Thymus (tissue), 11 donors: ENCODE results near the gene FRMD8. TPM values are rescaled to one million over a fixed set of nuclear protein-coding genes. Genes with fewer than 3 reads are reported as not detected.

Source experiments
- DNase-seq, 9 donors: peaks; one replicate each; pipeline ENCODE4 v3.0.0-alpha.2; 2013; ENCODE audit warnings: low spot score in 9 of 9, low read depth in 6 of 9, missing footprints in 1 of 9
- H3K27ac ChIP-seq, 2 donors: one replicate each; pipeline ENCODE4 v1.5.1; 2013; ENCODE audit warnings: control low read depth in 1 of 2, low read depth in 1 of 2, low read length in 1 of 2, mild to moderate bottlenecking in 1 of 2, moderate library complexity in 1 of 2
- H3K27me3 ChIP-seq, 2 donors: one replicate each; pipeline ENCODE4 v1.5.1; 2013; ENCODE audit warnings: low read length in 1 of 2; ENCODE audit not compliant: control insufficient read depth in 2 of 2, insufficient read depth in 1 of 2
- H3K36me3 ChIP-seq, 2 donors: one replicate each; pipeline ENCODE4 v1.5.1; 2013; ENCODE audit warnings: low read length in 1 of 2, mild to moderate bottlenecking in 1 of 2, moderate library complexity in 1 of 2; ENCODE audit not compliant: control insufficient read depth in 2 of 2, insufficient read depth in 2 of 2
- H3K4me1 ChIP-seq, 2 donors: one replicate each; pipeline ENCODE4 v1.5.1; 2013; ENCODE audit warnings: low read length in 2 of 2; ENCODE audit not compliant: control insufficient read depth in 2 of 2, insufficient read depth in 2 of 2
- H3K4me3 ChIP-seq, 2 donors: one replicate each; pipeline ENCODE4 v1.5.1; 2013; ENCODE audit warnings: low read length in 2 of 2, control low read depth in 1 of 2, mild to moderate bottlenecking in 1 of 2
- H3K9me3 ChIP-seq, 2 donors: one replicate each; pipeline ENCODE4 v1.5.1; 2013; ENCODE audit warnings: low read length in 1 of 2, mild to moderate bottlenecking in 1 of 2; ENCODE audit not compliant: control insufficient read depth in 2 of 2, insufficient read depth in 1 of 2
- WGBS: extraction: QIAGEN DNeasy Blood & Tissue Kit; methylation state at CpG from one replicate; pipeline ENCODE4 v1.1.7; 2013; 5-methylcytosine and 5-hydroxymethylcytosine counted together
- polyA plus RNA-seq: library from polyadenylated mRNA; stranded (reverse); fragments of 200-250 nt; gene quantifications from one replicate; pipeline ENCODE4 v1.2.3, GENCODE V29; 2013
- total RNA-seq: library from RNA; stranded (reverse); fragments of 120-200 nt; gene quantifications from one replicate; pipeline ENCODE4 v1.2.4, GENCODE V29; 2013
- donor health status: healthy.

FRMD8 gene
- total and polyA plus RNA-seq, 2 donors: 15.2 to 21.4 TPM

DNA sequence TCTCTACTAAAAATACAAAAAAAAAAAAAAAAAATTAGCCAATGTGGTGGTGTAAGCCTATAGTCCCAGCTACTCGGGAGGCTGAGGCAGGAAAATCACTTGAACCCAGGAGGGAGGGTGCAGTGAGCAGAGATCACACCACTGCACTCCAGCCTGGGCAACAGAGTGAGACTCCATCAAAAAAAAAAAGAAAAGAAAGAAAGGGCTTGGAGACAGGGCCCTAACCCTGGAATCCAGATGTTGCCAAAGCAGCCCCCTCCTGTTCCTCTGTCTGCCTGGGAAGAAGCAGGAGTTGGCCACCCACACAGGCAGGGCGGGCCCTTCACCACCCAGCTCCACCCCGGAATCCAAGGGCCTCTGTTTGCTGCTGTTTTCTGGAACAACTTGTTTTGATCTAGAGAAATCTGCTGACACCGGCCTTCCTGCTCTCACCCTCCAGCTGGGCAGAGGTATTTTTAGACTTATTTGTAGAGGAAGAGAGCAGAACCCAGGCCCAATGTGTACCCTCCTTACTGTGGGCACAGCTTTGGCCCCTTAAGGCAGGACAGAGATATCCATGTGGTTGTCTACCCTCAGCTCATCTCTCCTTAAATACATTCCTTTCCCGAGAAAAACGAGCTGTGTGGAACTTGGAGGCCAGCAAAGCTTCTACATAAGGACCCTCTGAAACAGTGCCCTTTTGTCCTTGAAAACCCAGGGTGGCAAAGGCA is 33.5 kb downstream of the FRMD8 start:
- Histone ChIP-seq H3K4me3 (peak overlapping the region; percentile 16 to 49), H3K36me3 (peaks cover 4 to 7% of the 10 kb centered on the region in 2 donors)

DNA sequence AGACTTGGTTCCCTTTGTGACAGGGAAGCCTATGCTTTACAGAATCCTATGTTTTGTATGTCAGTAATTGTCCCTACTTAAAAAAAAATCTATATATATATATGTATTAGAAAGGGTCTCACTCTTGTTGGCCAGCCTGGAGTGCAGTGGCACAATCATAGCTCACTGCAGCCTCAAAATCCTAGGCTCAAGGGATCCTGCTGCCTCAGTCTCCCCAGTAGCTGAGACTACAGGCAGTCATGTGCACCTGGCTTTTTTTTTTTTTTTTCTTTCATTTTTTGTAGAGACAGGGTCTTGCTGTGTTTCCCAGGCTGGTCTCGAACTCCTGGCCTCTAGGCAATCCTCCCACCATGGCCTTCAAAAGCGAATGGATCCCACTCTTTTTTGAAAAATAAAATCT is 34.1 kb downstream of the FRMD8 start:
- peaks cover 2 to 4% of the 10 kb centered on the region in 2 donors for H3K9me3 ChIP-seq
- peaks cover 4 to 7% of the 10 kb centered on the region in 2 donors for H3K36me3 ChIP-seq
- H3K27ac ChIP-seq: peak overlapping the region; percentile 95 to 98
- 79% methylated on average over 2 of the region's 2 CpGs for WGBS
- H3K27me3 ChIP-seq: no peaks in the 10 kb centered on the region
- no peak for DNase-seq
- H3K4me3 ChIP-seq: peak overlapping the region in 1 of 2 donors; percentile 83
- H3K4me1 ChIP-seq: peaks cover 45 to 95% of the 10 kb centered on the region in 2 donors

More for the DNA sequence above, 33.5 kb downstream of the FRMD8 start:
- H3K27me3 ChIP-seq: no peaks in the 10 kb centered on the region
- WGBS: 5% methylated on average over 6 of the region's 6 CpGs
- H3K4me1 ChIP-seq: peaks cover 45 to 89% of the 10 kb centered on the region in 2 donors
- peaks cover 2 to 4% of the 10 kb centered on the region in 2 donors for H3K9me3 ChIP-seq
- H3K27ac ChIP-seq: peak overlapping the region; percentile 95 to 98
- peak in 4 of 9 donors; percentile 63 to 81 (median 68) for DNase-seq

DNA sequence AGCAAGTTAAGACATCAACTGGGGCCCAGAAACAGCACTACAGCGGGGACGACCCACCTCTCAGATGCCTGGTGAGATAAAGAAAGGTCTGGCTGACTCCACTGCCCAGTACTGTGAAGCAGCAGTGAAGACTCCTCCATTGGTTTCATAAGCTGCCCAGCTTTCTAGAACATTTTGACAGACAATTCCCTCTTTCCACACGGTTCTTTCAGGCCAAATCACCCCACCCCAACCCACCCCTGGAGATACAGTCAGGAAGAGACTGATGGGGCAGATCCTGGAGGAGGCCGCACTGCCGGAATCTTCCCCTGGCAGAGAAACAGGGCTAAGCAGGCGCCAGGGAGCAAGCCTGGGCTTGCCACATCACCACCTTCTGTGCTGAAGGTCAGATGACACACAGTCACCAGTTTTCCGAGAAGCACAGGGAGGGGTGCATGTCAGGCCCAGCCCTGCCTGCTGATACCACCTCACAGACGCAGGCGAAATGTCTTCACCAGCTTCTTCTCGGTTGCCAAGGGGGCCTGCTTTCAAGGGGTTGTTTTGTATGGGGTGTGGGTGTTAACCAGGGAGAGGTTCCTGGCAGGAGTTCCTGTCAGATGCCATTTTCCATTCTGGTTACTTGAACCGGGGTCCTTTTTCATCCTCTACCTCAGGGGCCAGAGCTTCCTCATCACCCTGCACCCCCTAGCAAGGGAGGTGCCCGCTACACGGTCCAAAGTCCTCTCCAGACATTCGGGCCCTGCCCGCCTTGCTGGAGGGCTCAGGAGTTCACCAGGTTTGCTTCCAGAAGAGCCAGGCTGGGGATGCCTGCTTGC is 34.7 kb downstream of the FRMD8 start:
- Histone ChIP-seq H3K36me3 (peaks cover 4 to 7% of the 10 kb centered on the region in 2 donors), H3K4me3 (peak overlapping the region; percentile 63 to 83), H3K27me3 (no peaks in the 10 kb centered on the region), H3K4me1 (peaks cover 45 to 93% of the 10 kb centered on the region in 2 donors), H3K27ac (peak overlapping the region; percentile 95 to 98), H3K9me3 (peaks cover 2 to 4% of the 10 kb centered on the region in 2 donors)
- WGBS: 24% methylated on average over 15 of the region's 15 CpGs
- DNase-seq: peak in 4 of 9 donors; percentile 66 to 86 (median 71)

DNA sequence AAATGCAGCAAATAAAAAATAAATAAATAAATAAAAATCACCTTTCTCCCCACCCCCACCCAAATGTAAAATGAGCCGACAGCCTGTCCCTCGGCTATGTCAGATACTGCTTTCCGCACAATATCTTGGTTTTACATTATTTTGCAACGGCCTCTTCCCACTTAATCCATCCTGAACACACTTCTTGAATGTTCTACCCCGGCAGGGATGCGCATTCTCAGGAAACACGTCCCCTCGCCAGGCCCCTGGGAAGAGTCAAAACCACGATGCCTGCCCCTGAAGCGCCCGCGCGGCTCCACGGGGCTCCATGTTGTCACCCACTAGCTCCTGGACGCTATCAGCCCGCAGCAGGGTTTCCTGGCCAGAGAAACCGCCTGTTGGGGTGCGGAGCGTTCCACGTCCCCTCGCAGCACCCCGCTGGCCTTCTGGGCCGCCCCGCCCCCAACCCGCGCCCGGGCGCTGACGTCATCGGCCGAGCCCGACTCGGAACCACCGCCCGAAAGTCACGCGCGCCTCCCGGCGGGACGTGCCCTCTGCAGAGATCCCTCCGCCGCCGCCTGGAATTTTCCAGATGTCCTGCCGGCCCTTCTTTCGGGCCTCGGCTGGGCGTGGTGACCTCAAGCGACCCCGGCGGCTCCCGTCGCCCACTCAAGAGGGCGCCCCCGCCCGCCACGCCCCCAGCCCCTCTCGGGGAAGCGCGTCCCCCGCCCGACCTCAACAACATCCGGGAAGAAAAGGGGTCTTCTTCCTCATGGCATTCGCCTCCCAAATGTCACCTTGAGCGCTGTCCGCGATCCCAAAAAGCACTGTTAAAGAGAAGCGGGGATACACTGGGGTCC is 35.6 kb downstream of the FRMD8 start:
- under 1% methylated on average over 68 of the region's 68 CpGs for WGBS
- peak in 4 of 9 donors; percentile 42 to 87 (median 76) for DNase-seq
- Histone ChIP-seq H3K27ac (peak overlapping the region; percentile 95 to 98), H3K27me3 (no peaks in the 10 kb centered on the region), H3K9me3 (peaks cover 2 to 4% of the 10 kb centered on the region in 2 donors), H3K4me3 (peak overlapping the region; percentile 63 to 83), H3K4me1 (peaks cover 45 to 91% of the 10 kb centered on the region in 2 donors), H3K36me3 (peaks cover 4 to 7% of the 10 kb centered on the region in 2 donors)

DNA sequence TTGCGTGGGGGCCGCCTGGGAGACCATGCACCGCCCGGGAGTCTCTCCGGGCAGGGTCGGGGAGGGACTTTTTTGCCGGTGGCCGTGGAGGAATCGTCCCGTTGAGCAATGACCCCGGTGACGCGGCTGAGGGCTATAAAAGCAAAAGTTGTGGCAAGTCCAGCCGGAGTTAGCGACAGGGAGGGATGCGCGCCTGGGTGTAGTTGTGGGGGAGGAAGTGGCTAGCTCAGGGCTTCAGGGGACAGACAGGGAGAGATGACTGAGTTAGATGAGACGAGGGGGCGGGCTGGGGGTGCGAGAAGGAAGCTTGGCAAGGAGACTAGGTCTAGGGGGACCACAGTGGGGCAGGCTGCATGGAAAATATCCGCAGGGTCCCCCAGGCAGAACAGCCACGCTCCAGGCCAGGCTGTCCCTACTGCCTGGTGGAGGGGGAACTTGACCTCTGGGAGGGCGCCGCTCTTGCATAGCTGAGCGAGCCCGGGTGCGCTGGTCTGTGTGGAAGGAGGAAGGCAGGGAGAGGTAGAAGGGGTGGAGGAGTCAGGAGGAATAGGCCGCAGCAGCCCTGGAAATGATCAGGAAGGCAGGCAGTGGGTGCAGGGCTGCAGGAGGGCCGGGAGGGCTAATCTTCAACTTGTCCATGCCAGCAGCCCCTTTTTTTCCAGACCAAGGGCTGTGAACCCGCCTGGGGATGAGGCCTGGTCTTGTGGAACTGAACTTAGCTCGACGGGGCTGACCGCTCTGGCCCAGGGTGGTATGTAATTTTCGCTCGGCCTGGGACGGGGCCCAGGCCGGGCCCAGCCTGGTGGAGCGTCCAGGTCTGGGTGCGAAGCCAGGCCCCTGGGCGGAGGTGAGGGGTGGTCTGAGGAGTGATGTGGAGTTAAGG is 36.4 kb downstream of the FRMD8 start, which contains the start of gene NEAT1:
TSS of gene NEAT1 (plus strand) at position 166 of the 883 bp plus-strand sequence.
- peaks cover 0 to 4% of the 10 kb centered on the region in 2 donors for H3K9me3 ChIP-seq
- 9% methylated on average over 40 of the region's 40 CpGs for WGBS
- peak in 4 of 9 donors; percentile 65 to 87 (median 75) for DNase-seq
- no peaks in the 10 kb centered on the region for H3K27me3 ChIP-seq
- H3K27ac ChIP-seq: peak within 1 kb of the TSS; percentile 95 to 98
- peaks cover 44 to 91% of the 10 kb centered on the region in 2 donors for H3K4me1 ChIP-seq
- H3K4me3 ChIP-seq: peak within 1 kb of the TSS; percentile 63 to 83
- H3K36me3 ChIP-seq: peaks cover 7 to 9% of the 10 kb centered on the region in 2 donors

DNA sequence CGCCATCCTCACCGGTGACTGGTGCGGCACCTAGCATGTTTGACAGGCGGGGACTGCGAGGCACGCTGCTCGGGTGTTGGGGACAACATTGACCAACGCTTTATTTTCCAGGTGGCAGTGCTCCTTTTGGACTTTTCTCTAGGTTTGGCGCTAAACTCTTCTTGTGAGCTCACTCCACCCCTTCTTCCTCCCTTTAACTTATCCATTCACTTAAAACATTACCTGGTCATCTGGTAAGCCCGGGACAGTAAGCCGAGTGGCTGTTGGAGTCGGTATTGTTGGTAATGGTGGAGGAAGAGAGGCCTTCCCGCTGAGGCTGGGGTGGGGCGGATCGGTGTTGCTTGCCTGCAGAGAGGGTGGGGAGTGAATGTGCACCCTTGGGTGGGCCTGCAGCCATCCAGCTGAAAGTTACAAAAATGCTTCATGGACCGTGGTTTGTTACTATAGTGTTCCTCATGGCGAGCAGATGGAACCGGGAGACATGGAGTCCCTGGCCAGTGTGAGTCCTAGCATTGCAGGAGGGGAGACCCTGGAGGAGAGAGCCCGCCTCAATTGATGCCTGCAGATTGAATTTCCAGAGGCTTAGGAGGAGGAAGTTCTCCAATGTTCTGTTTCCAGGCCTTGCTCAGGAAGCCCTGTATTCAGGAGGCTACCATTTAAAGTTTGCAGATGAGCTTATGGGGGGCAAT is 37.2 kb downstream of the FRMD8 start:
- Histone ChIP-seq H3K4me1 (peaks cover 43 to 91% of the 10 kb centered on the region in 2 donors), H3K27ac (peak overlapping the region; percentile 95 to 98), H3K9me3 (peaks cover 0 to 4% of the 10 kb centered on the region in 2 donors), H3K27me3 (no peaks in the 10 kb centered on the region), H3K4me3 (peak overlapping the region; percentile 63 to 83), H3K36me3 (peaks cover 7 to 9% of the 10 kb centered on the region in 2 donors)
- 14% methylated on average over 19 of the region's 19 CpGs for WGBS
- peak in 1 of 9 donors; percentile 29 for DNase-seq

DNA sequence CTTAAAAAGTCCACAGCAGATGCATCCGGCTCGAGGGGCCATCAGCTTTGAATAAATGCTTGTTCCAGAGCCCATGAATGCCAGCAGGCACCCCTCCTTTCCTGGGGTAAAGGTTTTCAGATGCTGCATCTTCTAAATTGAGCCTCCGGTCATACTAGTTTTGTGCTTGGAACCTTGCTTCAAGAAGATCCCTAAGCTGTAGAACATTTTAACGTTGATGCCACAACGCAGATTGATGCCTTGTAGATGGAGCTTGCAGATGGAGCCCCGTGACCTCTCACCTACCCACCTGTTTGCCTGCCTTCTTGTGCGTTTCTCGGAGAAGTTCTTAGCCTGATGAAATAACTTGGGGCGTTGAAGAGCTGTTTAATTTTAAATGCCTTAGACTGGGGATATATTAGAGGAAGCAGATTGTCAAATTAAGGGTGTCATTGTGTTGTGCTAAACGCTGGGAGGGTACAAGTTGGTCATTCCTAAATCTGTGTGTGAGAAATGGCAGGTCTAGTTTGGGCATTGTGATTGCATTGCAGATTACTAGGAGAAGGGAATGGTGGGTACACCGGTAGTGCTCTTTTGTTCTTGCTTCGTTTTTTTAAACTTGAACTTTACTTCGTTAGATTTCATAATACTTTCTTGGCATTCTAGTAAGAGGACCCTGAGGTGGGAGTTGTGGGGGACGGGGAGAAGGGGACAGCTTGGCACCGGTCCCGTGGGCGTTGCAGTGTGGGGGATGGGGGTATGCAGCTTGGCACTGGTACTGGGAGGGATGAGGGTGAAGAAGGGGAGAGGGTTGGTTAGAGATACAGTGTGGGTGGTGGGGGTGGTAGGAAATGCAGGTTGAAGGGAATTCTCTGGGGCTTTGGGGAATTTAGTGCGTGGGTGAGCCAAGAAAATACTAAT is 38.0 kb downstream of the FRMD8 start:
- Histone ChIP-seq H3K4me1 (peaks cover 40 to 87% of the 10 kb centered on the region in 2 donors), H3K4me3 (peak overlapping the region; percentile 63 to 83)
- WGBS: 3% methylated on average over 18 of the region's 18 CpGs

More for the DNA sequence above, 38.0 kb downstream of the FRMD8 start:
- H3K36me3 ChIP-seq: peaks cover 7 to 9% of the 10 kb centered on the region in 2 donors
- peaks cover 0 to 4% of the 10 kb centered on the region in 2 donors for H3K9me3 ChIP-seq
- peak overlapping the region; percentile 95 to 98 for H3K27ac ChIP-seq
- no peaks in the 10 kb centered on the region for H3K27me3 ChIP-seq
- DNase-seq: peak in 2 of 9 donors; percentile 63 to 79
